DMS153 treated with DMSO at 0.1 percent for 48 hours (cell line): ENCODE measurements around the gene NNT.
"Not testable (repeated sequence)": the region's sequence is repeated elsewhere in the genome, so short reads cannot be mapped to it uniquely, and the experiment has no call there.

ENCODE experiments used
- DNase-seq: peaks from one replicate; lab custom pipeline; 2025; ENCODE audit not compliant: unreplicated experiment; lab: John Stamatoyannopoulos, UW

NNT gene

GRCh38 chr5:43663916-43664315, 60.9 kb downstream of the NNT start:
- no peak for DNase-seq

GRCh38 chr5:43664501-43665040, 61.6 kb downstream of the NNT start:
- DNase-seq: no peak

GRCh38 chr5:43665749-43666148, 62.8 kb downstream of the NNT start:
- DNase-seq: not testable (repeated sequence)

GRCh38 chr5:43666728-43667127, 63.7 kb downstream of the NNT start:
- DNase-seq: not testable (repeated sequence)

- not testable (repeated sequence) for DNase-seq
Observed at GRCh38 chr5:43667379-43667778, 64.4 kb downstream of the NNT start.

- DNase-seq: no peak
Observed at GRCh38 chr5:43674536-43674935, 71.6 kb downstream of the NNT start.

- DNase-seq: no peak
Observed at GRCh38 chr5:43675357-43675756, 72.4 kb downstream of the NNT start.

- no peak for DNase-seq
Observed at GRCh38 chr5:43676083-43676840, 73.3 kb downstream of the NNT start.

- no peak for DNase-seq
Observed at GRCh38 chr5:43677253-43677652, 74.3 kb downstream of the NNT start.

- no peak for DNase-seq
Observed at GRCh38 chr5:43679214-43679613, 76.2 kb downstream of the NNT start.

GRCh38 chr5:43680286-43680685, 77.3 kb downstream of the NNT start:
- DNase-seq: no peak

- no peak for DNase-seq
Observed at GRCh38 chr5:43683884-43684471, 81.0 kb downstream of the NNT start.

GRCh38 chr5:43685252-43685950, 82.4 kb downstream of the NNT start:
- no peak for DNase-seq

- DNase-seq: no peak
Observed at GRCh38 chr5:43687275-43687674, 84.3 kb downstream of the NNT start.

GRCh38 chr5:43691275-43691674, 88.3 kb downstream of the NNT start:
- no peak for DNase-seq

- no peak for DNase-seq
Observed at GRCh38 chr5:43691893-43692292, 88.9 kb downstream of the NNT start.

GRCh38 chr5:43693411-43693810, 90.4 kb downstream of the NNT start:
- no peak for DNase-seq

GRCh38 chr5:43694027-43694426, 91.0 kb downstream of the NNT start:
- no peak for DNase-seq

GRCh38 chr5:43696444-43696843, 93.5 kb downstream of the NNT start:
- not testable (repeated sequence) for DNase-seq

- DNase-seq: no peak
Observed at GRCh38 chr5:43699910-43700309, 96.9 kb downstream of the NNT start.

- no peak for DNase-seq
Observed at GRCh38 chr5:43700601-43701000, 97.6 kb downstream of the NNT start.

- DNase-seq: no peak
Observed at GRCh38 chr5:43701227-43701626, 98.2 kb downstream of the NNT start.
